Adrenal gland (tissue), 12 donors: ENCODE results near the gene SSPN. TPM values are rescaled to one million over a fixed set of nuclear protein-coding genes. Genes with fewer than 3 reads are reported as not detected.

ENCODE experiments used
- DNase-seq, 7 donors: peaks; one replicate each; pipeline ENCODE4 v3.0.0-alpha.2; 2019 to 2020
- H3K27ac ChIP-seq, 5 donors: fragments of 200-600 bp; sonication (generic) in 4 of 5; 1 replicate in 3 of 5; 2 replicates in 2 of 5; pipeline versions ENCODE4 v1.5.1 to v1.8.0; 2016 to 2020; ENCODE audit warnings: mild to moderate bottlenecking in 1 of 5
- H3K27me3 ChIP-seq: fragments of 200-600 bp; 2 replicates; pipeline ENCODE4 v1.8.0; 2021
- H3K36me3 ChIP-seq, 2 donors: fragments of 200-600 bp; replicated peaks in 1 of 2; 1 replicate in 1 of 2; 2 replicates in 1 of 2; pipeline versions ENCODE4 v1.5.1 to v1.8.0; 2018 to 2022
- H3K4me1 ChIP-seq, 2 donors: fragments of 200-600 bp; replicated peaks in 1 of 2; 1 replicate in 1 of 2; 2 replicates in 1 of 2; pipeline versions ENCODE4 v1.5.1 to v1.8.0; 2018 to 2021
- H3K4me3 ChIP-seq, 4 donors: fragments of 200-600 bp; sonication (generic) in 3 of 4; one replicate each; pipeline ENCODE4 v1.5.1; 2016 to 2018
- H3K9me3 ChIP-seq, 3 donors: fragments of 200-600 bp; sonication (generic) in 1 of 3; replicated peaks in 1 of 3; 1 replicate in 2 of 3; 2 replicates in 1 of 3; pipeline versions ENCODE4 v1.5.1 to v1.8.0; 2016 to 2021
- POLR2A ChIP-seq, 2 donors: fragments of 450-650 bp; IDR thresholded peaks; one replicate each; pipeline ENCODE4 v1.6.1; 2017; ENCODE audit warnings: antibody characterized with exemption in 2 of 2, mild to moderate bottlenecking in 2 of 2, moderate library complexity in 1 of 2
- WGBS, 4 donors: extraction: QIAGEN DNeasy Blood & Tissue Kit in 2 of 4; methylation state at CpG; one replicate each; pipeline versions ENCODE4 v1.1.5 to v1.1.7; 2013 to 2017; 5-methylcytosine and 5-hydroxymethylcytosine counted together
- intact Hi-C, 2 donors: fragments of 100-400 bp; cut with DNase I; formaldehyde crosslinking; loops; one replicate each; pipeline versions ENCODE4 v1.14.1 to v1.15.0; 2022 to 2023
- polyA plus RNA-seq, 3 donors: library from polyadenylated mRNA; stranded (reverse); fragments of 200-250 nt in 2 of 3; fragments of 350-450 nt in 1 of 3; fragmentation: Illumina TruSeq in 1 of 3; extraction: RNeasy Lipid Tissue Mini Kit (QIAGEN cat#74804) in 1 of 3; gene quantifications; one replicate each; pipeline ENCODE4 v1.2.3, GENCODE V29; 2013 to 2014
- total RNA-seq, 9 donors: library from RNA; depleted of rRNA in 4 of 9; stranded (reverse); fragments of >200 nt in 4 of 9; fragments of 120-200 nt in 1 of 9; fragmentation: NEBNext Ultra II Directional in 1 of 9; extraction: Animal tissue kit (Norgen Biotek cat#: 25700) in 1 of 9; gene quantifications; one replicate each; pipeline versions ENCODE4 v1.1.0 to v1.2.4, GENCODE V29; 2013 to 2023
- TF ChIP-seq, protein P1 (sequence below), 6 experiments: fragments of 450-650 bp in 4 of 6; fragments of 200-600 bp in 2 of 6; sonication (generic) in 1 of 6; IDR thresholded peaks; 1 replicate in 5 of 6; 2 replicates in 1 of 6; pipeline versions ENCODE4 v1.5.1 to v1.8.0; 2016 to 2021; ENCODE audit warnings: antibody characterized with exemption in 6 of 6, mild to moderate bottlenecking in 2 of 6, moderate library complexity in 1 of 6
- donor health status: healthy with polysubstance abuse.
- donor health status: Bipolar disorder and iron deficiency.
- donor health status: DM: yes; HTN: yes; CAD: no.
- donor health status: DM: no; HTN: no; CAD: no.
- donor health status: DM: no; HTN: no; CAD: no.
- donor health status: DM: yes; HTN: yes; CAD: no.

Gene SSPN
- total and polyA plus RNA-seq, 12 donors: 3.3 to 47.8 (median 13.9) TPM

DNA sequence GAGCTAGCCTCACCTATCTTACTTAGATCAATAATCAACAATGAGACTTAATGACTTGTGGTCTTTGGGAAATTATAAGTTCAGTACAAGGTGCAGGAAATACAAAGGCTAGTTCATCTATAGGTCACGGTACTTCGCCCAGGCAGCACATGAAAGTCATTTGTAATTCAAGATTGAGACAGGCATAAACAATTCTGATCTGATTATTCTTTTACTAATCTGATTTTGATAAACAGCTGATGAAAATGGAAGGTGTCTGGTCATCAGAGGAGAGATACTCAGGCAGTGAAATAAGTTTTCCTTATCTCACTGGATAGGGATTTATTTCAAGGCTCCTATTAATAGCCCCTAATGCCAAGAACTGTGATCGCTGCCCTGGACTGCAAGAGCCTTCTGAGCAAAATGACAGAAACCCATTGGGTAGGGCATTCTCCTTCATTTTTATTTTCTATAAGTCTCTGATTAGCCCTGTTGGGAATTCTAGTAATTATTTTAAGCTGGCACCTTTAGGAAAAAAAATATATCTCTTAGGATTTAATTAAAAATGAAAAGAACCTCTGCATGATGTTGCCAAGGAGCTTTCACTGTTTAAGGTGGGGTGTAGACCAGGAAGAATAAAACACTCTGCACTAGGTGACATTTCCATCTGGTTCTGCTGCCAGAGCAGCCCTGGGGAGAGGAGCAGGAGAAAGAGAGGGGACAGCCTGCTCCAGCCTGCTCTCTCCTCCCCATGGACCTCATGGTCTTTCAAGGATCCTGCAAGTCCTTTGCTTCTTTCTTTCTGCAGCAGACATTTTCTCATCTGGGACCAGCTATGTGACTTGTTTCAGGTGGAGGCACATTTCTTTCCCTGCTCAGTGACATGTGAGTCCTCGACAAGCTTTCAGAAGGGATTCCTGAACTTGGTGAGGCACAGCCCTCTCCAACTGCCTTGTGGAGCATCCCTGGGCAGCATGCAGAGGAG, 44.8 kb downstream of the SSPN start:
- WGBS, 4 donors: 76 to 88% (median 85%) methylated on average over 4 of the region's 4 CpGs
- H3K27ac ChIP-seq: no peak overlapping the region
- intact Hi-C loops: no loop called here

DNA sequence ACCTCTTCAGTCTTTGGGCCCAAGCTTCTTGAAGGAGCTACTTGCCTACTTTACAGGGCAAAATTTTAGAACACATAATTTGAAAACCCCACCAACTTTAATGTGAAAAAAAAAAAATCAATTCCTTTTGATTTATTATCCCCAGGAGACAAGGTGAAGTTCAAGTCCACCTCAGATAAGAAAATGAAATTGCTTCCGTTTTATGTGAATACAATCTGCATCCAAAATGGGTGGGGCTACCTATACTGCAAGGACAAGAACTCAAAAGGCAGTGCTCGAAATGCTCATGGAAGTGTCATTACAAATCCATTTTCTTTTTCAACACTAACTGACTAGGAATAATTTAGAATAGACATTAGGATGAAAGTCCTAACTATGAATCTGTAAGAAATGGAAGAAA, 45.7 kb downstream of the SSPN start:
- peaks cover 0 to 4% of the 10 kb centered on the region in 2 donors for H3K4me1 ChIP-seq
- H3K27ac ChIP-seq: no peak overlapping the region
- H3K9me3 ChIP-seq: no peaks in the 10 kb centered on the region
- no peaks in the 10 kb centered on the region for H3K36me3 ChIP-seq
- no peak overlapping the region for H3K4me3 ChIP-seq
- TF ChIP-seq, protein P1, sequence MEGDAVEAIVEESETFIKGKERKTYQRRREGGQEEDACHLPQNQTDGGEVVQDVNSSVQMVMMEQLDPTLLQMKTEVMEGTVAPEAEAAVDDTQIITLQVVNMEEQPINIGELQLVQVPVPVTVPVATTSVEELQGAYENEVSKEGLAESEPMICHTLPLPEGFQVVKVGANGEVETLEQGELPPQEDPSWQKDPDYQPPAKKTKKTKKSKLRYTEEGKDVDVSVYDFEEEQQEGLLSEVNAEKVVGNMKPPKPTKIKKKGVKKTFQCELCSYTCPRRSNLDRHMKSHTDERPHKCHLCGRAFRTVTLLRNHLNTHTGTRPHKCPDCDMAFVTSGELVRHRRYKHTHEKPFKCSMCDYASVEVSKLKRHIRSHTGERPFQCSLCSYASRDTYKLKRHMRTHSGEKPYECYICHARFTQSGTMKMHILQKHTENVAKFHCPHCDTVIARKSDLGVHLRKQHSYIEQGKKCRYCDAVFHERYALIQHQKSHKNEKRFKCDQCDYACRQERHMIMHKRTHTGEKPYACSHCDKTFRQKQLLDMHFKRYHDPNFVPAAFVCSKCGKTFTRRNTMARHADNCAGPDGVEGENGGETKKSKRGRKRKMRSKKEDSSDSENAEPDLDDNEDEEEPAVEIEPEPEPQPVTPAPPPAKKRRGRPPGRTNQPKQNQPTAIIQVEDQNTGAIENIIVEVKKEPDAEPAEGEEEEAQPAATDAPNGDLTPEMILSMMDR (IDR thresholded peaks at IDR 0.05): no peak
- TF ChIP-seq POLR2A (IDR thresholded peaks at IDR 0.05): no peak
- H3K27me3 ChIP-seq: no peaks in the 10 kb centered on the region
- DNase-seq: no peak
- intact Hi-C loops: no loop called here
- 41 to 59% (median 47%) methylated on average over 2 of the region's 2 CpGs for WGBS, 4 donors

More for the DNA sequence above, 44.8 kb downstream of the SSPN start:
- Histone ChIP-seq H3K4me3 (no peak overlapping the region), H3K4me1 (peaks cover 0 to 4% of the 10 kb centered on the region in 2 donors), H3K9me3 (no peaks in the 10 kb centered on the region), H3K36me3 (no peaks in the 10 kb centered on the region), H3K27me3 (no peaks in the 10 kb centered on the region)
- no peak for DNase-seq
- TF ChIP-seq POLR2A (IDR thresholded peaks at IDR 0.05): no peak
- TF ChIP-seq, protein P1 (IDR thresholded peaks at IDR 0.05): no peak

DNA sequence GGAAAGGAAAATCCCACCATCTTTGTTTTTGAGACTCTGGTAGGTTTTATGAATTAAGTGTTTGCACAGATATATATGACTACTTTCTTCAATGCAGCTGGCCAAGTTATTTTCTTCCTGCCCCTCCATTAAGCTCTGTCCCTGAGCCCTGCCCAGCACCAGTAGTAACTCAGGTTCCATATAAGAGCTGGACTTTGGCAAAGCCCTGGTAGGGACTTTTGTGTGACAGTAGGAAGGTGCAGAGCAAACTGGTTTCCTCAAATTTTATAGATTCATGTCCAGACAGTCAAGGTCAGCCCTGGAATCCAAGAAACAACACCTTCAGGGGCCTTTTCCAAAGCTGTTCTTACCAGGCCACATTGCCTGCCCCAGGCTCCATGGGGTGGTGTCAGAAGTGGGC, 47.3 kb downstream of the SSPN start:
- intact Hi-C loops: no loop called here
- DNase-seq: no peak
- H3K36me3 ChIP-seq: no peaks in the 10 kb centered on the region
- no peak overlapping the region for H3K4me3 ChIP-seq
- peaks cover 0 to 4% of the 10 kb centered on the region in 2 donors for H3K4me1 ChIP-seq
- TF ChIP-seq, protein P1 (IDR thresholded peaks at IDR 0.05): no peak
- TF ChIP-seq POLR2A (IDR thresholded peaks at IDR 0.05): no peak
- H3K27ac ChIP-seq: no peak overlapping the region
- H3K9me3 ChIP-seq: no peaks in the 10 kb centered on the region
- no peaks in the 10 kb centered on the region for H3K27me3 ChIP-seq

DNA sequence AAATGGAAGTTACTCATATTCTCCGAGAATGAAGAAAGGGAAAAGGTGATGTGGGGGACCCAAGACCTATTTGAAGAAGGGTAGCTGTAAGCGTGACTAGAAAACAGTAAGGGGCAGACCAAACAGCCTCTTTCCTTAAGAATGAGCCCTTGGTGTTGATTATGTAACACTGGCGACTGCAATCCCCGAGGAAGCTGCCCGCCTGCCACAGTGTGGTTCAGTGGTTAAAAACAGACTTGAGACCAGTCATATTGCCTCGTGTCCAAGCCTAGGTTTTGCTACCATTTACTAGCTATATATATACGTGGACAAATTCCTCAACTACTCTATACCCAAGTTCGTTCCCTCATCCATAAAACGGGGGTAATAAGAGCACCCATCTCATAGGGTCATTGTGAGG, 49.1 kb downstream of the SSPN start:
- H3K27ac ChIP-seq: no peak overlapping the region
- no peak for TF ChIP-seq POLR2A (IDR thresholded peaks at IDR 0.05)
- TF ChIP-seq, protein P1 (IDR thresholded peaks at IDR 0.05): no peak
- no peaks in the 10 kb centered on the region for H3K36me3 ChIP-seq
- 86 to 90% (median 87%) methylated on average over 9 of the region's 9 CpGs for WGBS, 4 donors
- H3K4me1 ChIP-seq: peaks cover 0 to 2% of the 10 kb centered on the region in 2 donors
- no peak for DNase-seq
- no peaks in the 10 kb centered on the region for H3K9me3 ChIP-seq
- intact Hi-C loops: no loop called here
- H3K4me3 ChIP-seq: no peak overlapping the region
- H3K27me3 ChIP-seq: no peaks in the 10 kb centered on the region
